H1 (cell line): ENCODE data around the gene IL1RAPL1. TPM values are rescaled to one million over a fixed set of nuclear protein-coding genes. Genes with fewer than 3 reads are reported as not detected.

Source experiments
- CTCF ChIA-PET: fragments of 300-600 bp; sonication (Branson Sonifier 250); formaldehyde crosslinking; loops from one replicate; lab custom pipeline; 2021; ENCODE audit not compliant: partially characterized antibody; lab: Charles Lee
- POLR2A ChIA-PET: fragments of 300-600 bp; sonication (Branson Sonifier 250); formaldehyde crosslinking; loops from one replicate; lab custom pipeline; 2021; ENCODE audit warnings: inconsistent platforms; ENCODE audit not compliant: partially characterized antibody; lab: Charles Lee
- DNase-seq, 2 experiments: peaks; one replicate each; pipeline versions ENCODE4 v3.0.0 to v3.0.0-alpha.2; 2010 to 2022; ENCODE audit warnings: low spot score in 2 of 2, low read depth in 1 of 2, mixed read lengths in 1 of 2
- FAIRE-seq: peaks from 2 replicates; lab custom pipeline; 2011; peaks lifted over from hg19 to GRCh38; lab: Jason Lieb, UNC
- H2AFZ ChIP-seq: 2 replicates; pipeline ENCODE4 v1.8.1; 2012; ENCODE audit warnings: low read length, inconsistent platforms
- H2AK5ac ChIP-seq: 2 replicates; pipeline ENCODE4 v1.6.1; 2013; ENCODE audit warnings: low read depth, low read length
- H2BK120ac ChIP-seq: replicated peaks from 2 replicates; pipeline ENCODE3; 2013; ENCODE audit warnings: low read depth, low read length, inconsistent platforms
- H2BK12ac ChIP-seq: 2 replicates; pipeline ENCODE4 v1.6.1; 2013; ENCODE audit warnings: low read depth, low read length
- H2BK15ac ChIP-seq: 2 replicates; pipeline ENCODE4 v1.6.1; 2013; ENCODE audit warnings: low read length
- H2BK20ac ChIP-seq: 2 replicates; pipeline ENCODE4 v1.6.1; 2013; ENCODE audit warnings: low read length
- H2BK5ac ChIP-seq: 2 replicates; pipeline ENCODE4 v1.6.1; 2013; ENCODE audit warnings: low read depth, low read length
- H3K14ac ChIP-seq: 2 replicates; pipeline ENCODE4 v1.6.1; 2013; ENCODE audit warnings: inconsistent platforms; ENCODE audit not compliant: insufficient read length
- H3K18ac ChIP-seq: 2 replicates; pipeline ENCODE4 v1.6.1; 2013; ENCODE audit warnings: low read length; ENCODE audit errors: extremely low read depth
- H3K23ac ChIP-seq: 2 replicates; pipeline ENCODE4 v1.6.1; 2013; ENCODE audit warnings: inconsistent platforms; ENCODE audit not compliant: insufficient read length
- H3K23me2 ChIP-seq: 2 replicates; pipeline ENCODE4 v1.6.1; 2013; ENCODE audit warnings: low read depth, low read length
- H3K27ac ChIP-seq: 2 replicates; pipeline ENCODE4 v1.6.1; 2011; ENCODE audit warnings: low read depth, low read length, inconsistent platforms
- H3K27me3 ChIP-seq, 4 experiments: replicated peaks in 1 of 4; 1 replicate in 1 of 4; 2 replicates in 3 of 4; pipeline versions ENCODE4 v1.6.1 to v1.8.1; 2011 to 2013; ENCODE audit warnings: low read length in 3 of 4, mild to moderate bottlenecking in 3 of 4, inconsistent platforms in 2 of 4, mixed read lengths in 2 of 4, moderate library complexity in 1 of 4; ENCODE audit not compliant: control insufficient read depth in 3 of 4, insufficient read depth in 3 of 4; ENCODE audit errors: extremely low read depth in 1 of 4
- H3K36me3 ChIP-seq, 4 experiments: 2 replicates each; pipeline versions ENCODE4 v1.6.1 to v1.8.1; 2011 to 2013; ENCODE audit warnings: mild to moderate bottlenecking in 4 of 4, low read length in 3 of 4, moderate library complexity in 2 of 4, control low read depth in 1 of 4, inconsistent platforms in 1 of 4; ENCODE audit not compliant: insufficient read depth in 4 of 4, control insufficient read depth in 2 of 4
- H3K4ac ChIP-seq: replicated peaks from 2 replicates; pipeline ENCODE3; 2013; ENCODE audit warnings: low read length, low read depth, mixed read lengths, inconsistent platforms; ENCODE audit not compliant: insufficient read length
- H3K4me1 ChIP-seq, 4 experiments: replicated peaks in 1 of 4; 1 replicate in 1 of 4; 2 replicates in 3 of 4; pipeline versions ENCODE4 v1.6.1 to v1.8.1; 2011 to 2013; ENCODE audit warnings: low read length in 3 of 4, inconsistent platforms in 2 of 4, mixed read lengths in 1 of 4; ENCODE audit not compliant: insufficient read depth in 4 of 4, control insufficient read depth in 3 of 4
- H3K4me2 ChIP-seq, 2 experiments: 2 replicates each; pipeline versions ENCODE4 v1.6.1 to v1.8.1; 2011 to 2013; ENCODE audit warnings: low read depth in 2 of 2, low read length in 2 of 2, control low read depth in 1 of 2, inconsistent platforms in 1 of 2, mild to moderate bottlenecking in 1 of 2; ENCODE audit not compliant: insufficient read depth in 1 of 2
- H3K4me3 ChIP-seq, 4 experiments: fragments of 200-600, 300-600 bp in 1 of 4; sonication (generic), shearing (Covaris generic), sonication (Bioruptor Twin) in 1 of 4; 2 replicates each; pipeline versions ENCODE4 v1.5.1 to v1.8.1; 2011 to 2016; ENCODE audit warnings: low read length in 4 of 4, low read depth in 3 of 4, control low read depth in 2 of 4, inconsistent platforms in 2 of 4, mild to moderate bottlenecking in 2 of 4, mixed read lengths in 1 of 4, moderate library complexity in 1 of 4; ENCODE audit not compliant: insufficient read depth in 2 of 4; ENCODE audit errors: extremely low read depth in 1 of 4
- H3K56ac ChIP-seq: replicated peaks from 2 replicates; pipeline ENCODE3; 2013; ENCODE audit warnings: low read depth, mild to moderate bottlenecking, mixed read lengths, low read length, inconsistent platforms; ENCODE audit not compliant: insufficient read length
- H3K79me1 ChIP-seq: 2 replicates; pipeline ENCODE4 v1.6.1; 2013; ENCODE audit warnings: low read depth, low read length, control low read depth
- H3K79me2 ChIP-seq, 2 experiments: 2 replicates each; pipeline versions ENCODE4 v1.6.1 to v1.8.1; 2012 to 2013; ENCODE audit warnings: low read length in 2 of 2, mild to moderate bottlenecking in 2 of 2, inconsistent platforms in 1 of 2; ENCODE audit not compliant: insufficient read depth in 2 of 2, control insufficient read depth in 1 of 2
- H3K9ac ChIP-seq, 4 experiments: replicated peaks in 1 of 4; 1 replicate in 1 of 4; 2 replicates in 3 of 4; pipeline versions ENCODE4 v1.6.1 to v1.8.1; 2011 to 2013; ENCODE audit warnings: low read depth in 3 of 4, low read length in 3 of 4, control low read depth in 2 of 4, mild to moderate bottlenecking in 2 of 4, moderate library complexity in 2 of 4, inconsistent platforms in 1 of 4; ENCODE audit errors: extremely low read depth in 1 of 4
- H3K9me3 ChIP-seq, 2 experiments: 2 replicates each; pipeline versions ENCODE4 v1.6.1 to v1.8.1; 2012 to 2013; ENCODE audit warnings: mild to moderate bottlenecking in 2 of 2, moderate library complexity in 2 of 2, control low read depth in 1 of 2, inconsistent platforms in 1 of 2, low read depth in 1 of 2, low read length in 1 of 2, mixed read lengths in 1 of 2; ENCODE audit not compliant: insufficient read depth in 2 of 2
- H4K20me1 ChIP-seq, 2 experiments: replicated peaks in 1 of 2; 2 replicates each; pipeline versions ENCODE3 to v1.8.1; 2011 to 2013; ENCODE audit warnings: inconsistent platforms in 2 of 2, low read length in 2 of 2, mild to moderate bottlenecking in 1 of 2; ENCODE audit not compliant: insufficient read depth in 2 of 2, control insufficient read depth in 1 of 2
- H4K5ac ChIP-seq: 2 replicates; pipeline ENCODE4 v1.6.1; 2013; ENCODE audit warnings: low read length, low read depth, mixed read lengths, inconsistent platforms; ENCODE audit not compliant: insufficient read length
- H4K8ac ChIP-seq: 2 replicates; pipeline ENCODE4 v1.8.0; 2013; ENCODE audit warnings: mild to moderate bottlenecking, moderate library complexity, low read length, inconsistent platforms; ENCODE audit not compliant: insufficient read depth; ENCODE audit errors: extremely low read depth
- H4K91ac ChIP-seq: replicated peaks from 2 replicates; pipeline ENCODE3; 2013; ENCODE audit warnings: low read length, mixed read lengths, inconsistent platforms; ENCODE audit not compliant: insufficient read length
- ASH2L ChIP-seq: fragments of 200-600, 300-600 bp; sonication (generic); IDR thresholded peaks from one replicate; pipeline ENCODE4 v1.7.1; 2017; ENCODE audit warnings: low read length
- BCL11A ChIP-seq, 2 experiments: IDR thresholded peaks; one replicate each; pipeline ENCODE4 v1.6.1; 2011; ENCODE audit warnings: low read depth in 2 of 2, low read length in 2 of 2, mild to moderate bottlenecking in 2 of 2
- CHD2 ChIP-seq: IDR thresholded peaks from 2 replicates; pipeline ENCODE4 v1.6.1; 2012; ENCODE audit warnings: low read length, improper control_type of control experiment
- GABPA ChIP-seq: IDR thresholded peaks from 2 replicates; pipeline ENCODE4 v1.6.1; 2011; ENCODE audit warnings: mild to moderate bottlenecking, low read length, moderate library complexity, borderline replicate concordance; ENCODE audit not compliant: insufficient read depth
- HDAC6 ChIP-seq: IDR thresholded peaks from one replicate; pipeline ENCODE4 v1.7.1; 2012; ENCODE audit warnings: low read depth, mild to moderate bottlenecking, inconsistent platforms, low read length, moderate library complexity
- KDM5A ChIP-seq: fragments of 200-600 bp; IDR thresholded peaks from 2 replicates; pipeline ENCODE4 v1.7.1; 2012; ENCODE audit warnings: mild to moderate bottlenecking, low read length, inconsistent platforms, mixed read lengths
- MAFK ChIP-seq: IDR thresholded peaks from 2 replicates; pipeline ENCODE4 v1.6.1; 2012; ENCODE audit warnings: low read depth, mild to moderate bottlenecking, improper control_type of control experiment, low read length
- NANOG ChIP-seq: IDR thresholded peaks from 2 replicates; pipeline ENCODE4 v1.6.1; 2011; ENCODE audit warnings: low read length, low read depth, mild to moderate bottlenecking, inconsistent platforms; ENCODE audit not compliant: insufficient read depth, poor library complexity, severe bottlenecking
- POLR2A ChIP-seq, 2 experiments: IDR thresholded peaks; 1 replicate in 1 of 2; 2 replicates in 1 of 2; pipeline ENCODE4 v1.6.1; 2011; ENCODE audit warnings: low read depth in 2 of 2, low read length in 2 of 2, mild to moderate bottlenecking in 2 of 2; ENCODE audit errors: control extremely low read depth in 1 of 2
- POLR2AphosphoS5 ChIP-seq: IDR thresholded peaks from 2 replicates; pipeline ENCODE4 v1.6.1; 2011; ENCODE audit warnings: low read depth, low read length
- RNF2 ChIP-seq: fragments of 200-900, 300-1000 bp; sonication (generic); IDR thresholded peaks from 2 replicates; pipeline ENCODE4 v1.7.1; 2016; ENCODE audit warnings: borderline replicate concordance, low read depth, mild to moderate bottlenecking, antibody characterized with exemption, low read length; ENCODE audit not compliant: poor library complexity, severe bottlenecking; ENCODE audit errors: missing control alignments
- SP1 ChIP-seq: IDR thresholded peaks from 2 replicates; pipeline ENCODE4 v1.6.1; 2011; ENCODE audit warnings: low read depth, low read length
- SRF ChIP-seq: IDR thresholded peaks from 2 replicates; pipeline ENCODE4 v1.6.1; 2011; ENCODE audit warnings: mild to moderate bottlenecking, low read depth, low read length, moderate library complexity
- SUZ12 ChIP-seq: fragments of 200-600 bp; sonication (generic); IDR thresholded peaks from 2 replicates; pipeline ENCODE4 v1.6.1; 2012; ENCODE audit warnings: mild to moderate bottlenecking, inconsistent platforms, low read length, moderate library complexity, mixed read lengths
- TAF7 ChIP-seq: optimal IDR thresholded peaks from 2 replicates; pipeline ENCODE3; 2011; ENCODE audit warnings: low read depth, mild to moderate bottlenecking, inconsistent platforms, low read length, moderate library complexity, borderline replicate concordance
- YY1 ChIP-seq: IDR thresholded peaks from 2 replicates; pipeline ENCODE4 v1.6.1; 2011; ENCODE audit warnings: low read depth, mild to moderate bottlenecking, low read length
- WGBS, 2 experiments: shearing (Covaris generic) in 1 of 2; methylation state at CpG; one replicate each; pipeline versions ENCODE4 v1.1.6 to v1.1.7; 2013 to 2015; ENCODE audit warnings: low lambda C conversion rate in 2 of 2, mixed read lengths in 2 of 2, inconsistent platforms in 1 of 2, low coverage in 1 of 2, missing lambda C conversion rate in 1 of 2; ENCODE audit not compliant: insufficient replicate concordance in 2 of 2, insufficient coverage in 1 of 2, insufficient read length in 1 of 2; ENCODE audit errors: extremely low coverage in 1 of 2, missing lambda C conversion rate in 1 of 2; 5-methylcytosine and 5-hydroxymethylcytosine counted together
- polyA plus RNA-seq, 7 experiments: library from polyadenylated mRNA; depleted of rRNA in 3 of 7; stranded (reverse) in 5 of 7; unstranded in 2 of 7; fragments of >200 nt in 5 of 7; fragments of 200-250 nt in 2 of 7; gene quantifications; 1 replicate in 5 of 7; 2 replicates in 1 of 7; 4 replicates in 1 of 7; pipeline versions ENCODE4 v1.2.1 to v1.2.3, GENCODE V29; 2011 to 2013; ENCODE audit warnings: missing spikeins in 2 of 7, mixed read lengths in 2 of 7
- total RNA-seq: library from RNA; stranded (reverse); fragmentation: NEBNext Ultra II Directional; extraction: Animal tissue kit (Norgen Biotek cat#: 25700); gene quantifications from 2 replicates; pipeline ENCODE4 v1.2.1, GENCODE V29; 2021

IL1RAPL1 gene
- total and polyA plus RNA-seq, 2 of the 8 experiments (the other 6 are each of a cell fraction or from before 2014, with no cell fraction given), result 0.11 to 0.35 TPM

- H3K4me1 ChIP-seq, result no peaks in the 10 kb centered on the region
- H3K9ac ChIP-seq, result no peak overlapping the region
- H2AFZ ChIP-seq, result no peak overlapping the region
- ChIA-PET CTCF (no interaction called here), POLR2A (no interaction called here)
- no peak overlapping the region for H3K4me2 ChIP-seq
- H3K4me3 ChIP-seq, result no peak overlapping the region
- H4K91ac ChIP-seq, result no peak overlapping the region
- 86% methylated on average over 2 of the region's 2 CpGs; no CpG with 5 or more reads in 1 of the 2 experiments for WGBS, 2 experiments
- no peaks in the 10 kb centered on the region for H3K9me3 ChIP-seq
- H2AK5ac ChIP-seq, result no peak overlapping the region
- H2BK5ac ChIP-seq, result no peak overlapping the region
- DNase-seq, result no peak
- H4K8ac ChIP-seq, result no peak overlapping the region
- no peaks in the 10 kb centered on the region for H3K36me3 ChIP-seq
- H3K27me3 ChIP-seq, result no peaks in the 10 kb centered on the region
- H4K20me1 ChIP-seq, result no peaks in the 10 kb centered on the region
- no peak overlapping the region for H2BK12ac ChIP-seq
- no peak overlapping the region for H3K23ac ChIP-seq
- H3K14ac ChIP-seq, result no peak overlapping the region
- FAIRE-seq, result no peak
- H3K79me1 ChIP-seq, result no peaks in the 10 kb centered on the region
- H4K5ac ChIP-seq, result no peak overlapping the region
- no peaks in the 10 kb centered on the region for H3K23me2 ChIP-seq
- no peak overlapping the region for H3K18ac ChIP-seq
- H3K4ac ChIP-seq, result no peak overlapping the region
- H3K27ac ChIP-seq, result no peak overlapping the region
- H2BK15ac ChIP-seq, result no peak overlapping the region
- no peaks in the 10 kb centered on the region for H3K79me2 ChIP-seq
- H2BK120ac ChIP-seq, result no peak overlapping the region
- H3K56ac ChIP-seq, result no peak overlapping the region
- no peak overlapping the region for H2BK20ac ChIP-seq
- TF ChIP-seq SRF (no peak), GABPA (no peak), TAF7 (no peak), MAFK (no peak), SP1 (no peak), HDAC6 (no peak), NANOG (no peak), BCL11A (IDR thresholded peaks at IDR 0.05; ENCODE audit: low read depth in 2 of 2, low read length in 2 of 2) (no peak), YY1 (no peak), SUZ12 (no peak), ASH2L (no peak), POLR2A (IDR thresholded peaks at IDR 0.05; ENCODE audit: control extremely low read depth in 1 of 2, low read depth in 2 of 2, low read length in 2 of 2) (no peak), POLR2AphosphoS5 (no peak), KDM5A (no peak), RNF2 (no peak), CHD2 (no peak)
These were observed 437.6 kb downstream of the IL1RAPL1 start for GRCh38 chrX:29024871-29025270.
